ENCODE measurements around the gene GATA3. TPM values are rescaled to one million over a fixed set of nuclear protein-coding genes. Genes with fewer than 3 reads are reported as not detected.

GATA3 gene
- total RNA-seq, 1 donor from 2014 or later: 1.1 TPM

DNA sequence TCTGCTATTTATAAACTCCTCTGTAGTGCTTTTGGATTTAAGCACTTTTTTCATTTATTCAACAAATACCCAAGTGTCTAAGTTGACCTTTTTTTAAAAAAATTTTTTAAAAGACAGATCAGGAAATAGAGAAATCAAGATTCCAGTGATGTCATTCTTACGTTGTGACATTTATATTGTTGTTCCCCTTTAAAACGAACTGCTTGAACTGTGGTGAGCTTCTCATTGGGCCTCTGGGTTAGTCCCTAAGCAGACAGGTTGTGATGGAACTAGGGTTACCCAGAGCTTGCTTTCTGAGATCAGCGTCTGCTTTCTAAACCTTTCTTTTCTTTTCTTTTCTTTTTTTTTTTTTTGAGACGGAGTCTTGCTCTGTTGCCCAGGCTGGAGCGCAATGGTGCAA is 22.4 kb downstream of the GATA3 start:
- intact Hi-C loops (cut with micrococcal nuclease): no loop called here
- no peak for DNase-seq
- no peak for ATAC-seq

DNA sequence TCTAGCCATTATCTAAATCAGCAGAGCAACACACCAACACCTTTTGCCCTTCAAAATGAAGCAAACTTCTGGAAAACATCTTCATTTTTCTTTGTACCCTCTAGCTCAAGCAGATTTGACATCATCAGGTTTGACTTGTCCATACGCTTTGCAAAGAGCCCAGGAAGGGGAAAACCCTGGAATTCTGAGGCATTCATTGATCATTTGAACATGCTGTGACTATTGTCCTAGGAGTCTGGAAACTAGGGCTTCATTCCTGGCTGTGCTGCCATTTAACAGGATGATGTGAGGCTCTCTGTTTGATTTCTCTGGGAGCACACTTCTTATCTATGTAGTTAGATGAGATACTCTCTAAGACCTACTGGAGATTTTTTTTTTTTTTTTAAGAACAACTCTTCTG is 23.5 kb downstream of the GATA3 start:
- ATAC-seq (no peak), DNase-seq (no peak)
- intact Hi-C loops (cut with micrococcal nuclease): no loop called here

DNA sequence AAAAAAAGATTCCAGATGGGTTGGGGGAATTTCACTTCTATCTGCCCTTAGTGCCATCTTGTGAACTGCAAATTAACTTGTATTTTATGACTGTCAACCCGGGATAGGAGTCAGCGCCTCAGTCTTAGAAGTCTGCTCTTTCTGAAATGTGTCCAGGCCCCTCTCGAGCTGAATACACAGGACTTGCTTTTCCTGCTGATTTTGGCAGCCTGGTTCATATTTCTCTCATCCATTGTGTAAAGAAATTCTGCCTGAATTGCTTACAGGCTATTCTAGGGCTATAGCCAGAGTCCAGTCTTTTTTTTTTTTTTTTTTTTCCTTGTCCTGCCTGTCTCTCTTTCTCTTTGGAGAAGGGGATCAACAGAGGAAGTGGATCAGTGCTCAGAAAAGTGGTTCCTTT is 24.6 kb downstream of the GATA3 start:
- intact Hi-C loops (cut with micrococcal nuclease): no loop called here
- DNase-seq: no peak
- ATAC-seq: no peak

DNA sequence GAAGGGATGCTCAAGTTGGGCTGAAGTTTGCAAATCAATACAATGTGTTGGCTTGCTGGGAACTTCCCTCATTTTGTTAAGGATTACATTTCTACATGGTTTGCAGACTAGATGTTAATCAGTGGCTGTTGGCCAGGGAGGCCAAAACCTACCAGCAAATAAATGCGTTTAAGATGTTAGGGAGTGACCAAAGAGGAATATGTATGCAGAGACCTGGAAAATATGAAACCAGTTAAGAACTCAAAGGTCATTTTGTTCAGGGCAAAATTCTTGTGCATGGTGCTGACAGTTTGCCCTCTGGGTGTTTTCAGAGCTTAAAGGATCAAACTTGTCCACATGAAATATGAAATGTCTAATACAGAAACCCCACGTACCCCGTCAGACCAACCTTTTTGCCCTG is 30.3 kb downstream of the GATA3 start:
- DNase-seq (no peak), ATAC-seq (no peak)
- intact Hi-C loops (cut with micrococcal nuclease): no loop called here

DNA sequence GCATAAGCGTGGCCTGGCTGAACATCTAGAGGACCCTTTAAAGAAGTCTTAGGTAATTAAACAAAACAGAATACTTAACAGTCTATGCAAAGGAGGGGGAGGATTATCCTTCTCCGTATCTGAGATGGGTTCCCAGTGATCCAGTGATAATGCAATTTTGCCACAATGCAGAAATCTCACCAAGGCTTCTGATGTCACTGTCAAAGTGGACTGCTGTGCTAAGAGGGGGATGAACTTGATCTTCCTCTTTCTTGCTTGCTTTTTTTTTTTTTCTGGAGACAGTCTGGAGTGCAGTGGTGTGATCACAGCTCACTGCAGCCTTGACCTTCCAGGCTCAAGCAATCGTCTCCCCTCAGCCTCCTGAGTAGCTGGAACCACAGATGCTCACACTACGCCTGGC is 30.8 kb downstream of the GATA3 start:
- no peak for DNase-seq
- no peak for ATAC-seq
- intact Hi-C loops (cut with micrococcal nuclease): no loop called here

DNA sequence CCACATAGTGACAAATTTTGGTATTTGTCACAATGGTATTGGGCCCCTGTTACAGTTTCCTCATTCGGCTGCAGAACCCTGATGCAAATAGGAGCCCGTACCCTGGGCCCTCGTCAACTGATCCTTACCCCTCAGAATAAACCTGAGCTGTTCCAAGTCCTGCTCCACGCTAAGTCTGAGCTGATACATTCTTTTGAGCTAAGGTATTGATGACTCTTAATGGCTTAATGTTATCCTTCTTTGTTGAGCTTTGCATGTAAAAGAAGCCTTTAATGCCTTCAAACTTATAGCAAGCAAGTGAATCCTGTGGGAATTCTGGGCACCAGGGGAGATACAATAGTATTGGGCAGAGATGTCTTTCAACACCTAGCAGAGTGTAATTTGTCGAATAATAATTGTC is 31.8 kb downstream of the GATA3 start:
- no peak for ATAC-seq
- intact Hi-C loops (cut with micrococcal nuclease): no loop called here
- no peak for DNase-seq

DNA sequence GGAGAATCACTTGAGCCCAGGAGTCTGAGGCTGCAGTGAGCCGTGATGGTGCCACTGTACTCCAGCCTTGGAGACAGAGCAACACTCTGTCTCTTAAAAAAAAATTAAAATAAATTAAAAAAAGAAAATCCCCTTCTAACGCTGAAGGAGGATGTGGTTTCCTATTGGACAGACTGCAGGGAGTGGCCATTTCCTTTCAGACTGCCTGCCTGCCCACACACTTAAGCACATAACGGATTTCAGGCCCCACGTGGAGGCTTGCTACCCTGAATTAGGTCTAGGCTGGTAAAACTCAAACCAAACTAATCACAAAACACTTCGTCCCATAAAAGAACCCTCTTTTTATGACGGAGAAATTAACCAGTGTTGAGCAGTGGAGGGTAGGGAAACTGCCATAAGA is 34.0 kb downstream of the GATA3 start:
- intact Hi-C loops (cut with micrococcal nuclease): no loop called here
- no peak for DNase-seq
- no peak for ATAC-seq

DNA sequence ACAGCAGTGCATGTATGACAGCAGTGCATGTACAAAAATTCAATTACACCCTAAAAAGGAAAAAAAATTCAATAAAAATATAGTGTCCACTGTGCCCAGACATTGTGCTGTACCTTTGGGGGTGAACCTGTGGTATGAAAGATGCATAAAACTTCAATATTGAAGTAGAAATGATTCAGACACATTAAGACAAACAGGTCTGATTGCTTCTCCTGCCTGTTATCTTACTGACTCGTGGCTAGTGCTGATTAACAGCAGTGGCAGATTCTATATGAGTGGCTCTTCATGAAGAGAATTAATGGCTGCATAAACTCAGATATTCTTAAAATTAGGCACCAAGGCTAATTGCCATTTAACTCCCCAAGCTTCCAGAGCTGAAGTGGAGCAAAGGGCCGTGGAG is 37.9 kb downstream of the GATA3 start:
- ATAC-seq (no peak), DNase-seq (no peak)
- intact Hi-C loops (cut with micrococcal nuclease): no loop called here

DNA sequence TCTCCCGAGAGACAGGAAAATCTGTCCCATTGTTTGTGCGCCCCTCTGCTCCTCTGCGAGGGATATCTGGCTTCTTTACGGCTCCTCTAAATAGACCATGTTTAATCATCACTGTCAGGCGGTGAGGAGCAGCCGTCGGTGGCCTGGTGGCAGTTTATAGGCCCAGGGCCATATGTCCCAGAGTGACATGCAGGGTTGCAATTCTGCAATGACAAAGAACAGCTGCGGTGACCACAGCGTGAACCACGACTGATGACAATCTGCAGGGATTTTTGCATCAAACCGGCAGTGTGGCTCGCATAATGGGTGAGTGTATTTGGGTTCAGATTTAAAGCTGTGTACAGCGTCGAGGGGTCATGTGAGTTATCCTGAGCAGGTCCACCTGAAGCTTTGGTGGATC is 41.5 kb downstream of the GATA3 start:
- no peak for ATAC-seq
- intact Hi-C loops (cut with micrococcal nuclease): no loop called here
- DNase-seq: no peak

DNA sequence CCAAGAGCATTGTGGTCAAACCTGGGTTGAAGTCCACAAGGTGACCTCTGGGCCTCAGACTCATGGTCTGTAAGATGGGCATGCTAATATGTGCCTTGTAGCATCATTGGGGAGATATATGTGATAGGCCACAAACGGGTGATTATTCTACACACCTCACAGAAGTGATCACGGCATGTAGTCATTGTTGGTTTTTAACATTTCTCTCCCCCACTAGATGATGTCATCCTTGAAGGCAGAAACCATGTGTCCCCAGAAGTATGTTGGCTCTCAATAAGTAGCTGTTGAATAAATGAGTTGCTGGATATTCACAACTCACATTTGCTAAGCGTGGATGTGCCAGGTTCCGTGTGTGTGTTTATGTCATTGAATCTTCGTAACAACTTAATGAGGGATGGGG is 42.4 kb downstream of the GATA3 start:
- DNase-seq: no peak
- ATAC-seq: no peak
- intact Hi-C loops (cut with micrococcal nuclease): no loop called here

DNA sequence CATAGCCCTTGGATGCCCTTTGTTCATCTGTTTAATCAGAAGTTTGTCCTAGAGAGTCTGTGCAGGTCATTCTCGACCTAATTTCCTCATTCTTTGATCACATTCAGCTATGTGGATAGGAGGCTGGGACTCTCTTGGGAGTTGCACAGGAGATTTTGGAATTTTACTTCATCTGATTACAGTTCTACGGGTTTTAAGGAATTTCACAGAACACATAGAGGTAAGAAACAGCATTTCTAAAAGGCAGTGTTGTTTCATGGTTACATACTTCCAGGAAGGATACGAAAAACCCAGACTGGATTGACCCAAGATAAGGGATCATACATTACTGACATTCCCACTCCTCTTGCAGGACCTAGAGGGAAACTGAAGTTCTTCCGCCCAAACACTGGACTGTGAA is 45.9 kb downstream of the GATA3 start:
- intact Hi-C loops (cut with micrococcal nuclease): no loop called here
- DNase-seq (no peak), ATAC-seq (no peak)

DNA sequence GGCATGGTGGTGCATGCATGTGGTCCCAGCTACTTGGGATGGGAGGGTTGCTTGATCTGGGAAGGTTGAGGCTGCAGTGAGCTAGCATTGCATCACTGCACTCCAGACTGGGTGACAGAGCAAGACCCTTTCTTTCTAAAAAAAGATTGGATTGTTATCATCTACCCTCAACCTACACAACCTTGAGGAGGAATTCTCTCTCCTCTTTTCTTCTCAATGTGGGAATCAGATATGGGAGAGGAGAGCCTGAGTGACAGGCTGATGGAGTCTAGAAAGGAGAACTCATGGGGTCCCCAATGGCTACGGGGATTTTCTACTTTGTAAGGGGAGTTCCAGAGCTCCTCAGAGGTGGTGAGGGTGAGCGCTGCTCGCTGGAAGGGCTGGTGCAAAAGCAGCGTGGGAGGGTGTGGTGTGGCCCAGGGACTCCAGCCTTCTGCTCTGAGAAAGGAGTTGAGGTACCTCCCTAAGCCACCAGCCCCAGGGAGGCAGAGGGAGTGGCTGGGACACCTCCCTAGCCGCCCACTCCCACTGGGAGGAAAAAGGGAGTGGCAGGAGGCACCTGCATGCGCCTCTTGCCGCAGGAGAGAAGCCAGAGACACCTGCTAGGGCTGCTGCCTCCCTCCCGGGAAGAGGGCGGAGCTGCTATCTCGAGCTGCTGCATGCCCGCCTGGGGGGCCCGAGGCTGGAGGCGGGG is 48.4 kb downstream of the GATA3 start:
- DNase-seq (no peak), ATAC-seq (no peak)
- intact Hi-C loops (cut with micrococcal nuclease): no loop called here

DNA sequence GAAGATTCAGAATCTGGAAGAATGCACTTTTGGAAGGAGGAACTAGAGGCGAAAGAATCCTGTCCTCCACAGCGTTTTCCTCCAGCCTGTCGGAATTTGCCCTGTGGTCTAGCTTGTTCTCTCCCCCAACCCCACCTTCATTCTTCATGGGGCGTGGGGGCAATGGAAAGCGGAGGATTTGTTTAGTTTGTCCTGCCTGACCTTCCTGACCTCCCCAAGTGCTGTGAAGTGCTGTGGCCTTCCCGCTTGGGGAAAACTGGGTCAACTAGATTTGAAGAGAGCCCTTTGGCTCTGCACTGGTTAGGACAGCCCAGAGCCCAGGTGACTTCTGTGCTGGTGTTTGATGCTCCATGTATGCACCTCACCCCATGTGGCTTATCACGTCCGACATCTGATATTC is 49.1 kb downstream of the GATA3 start:
- DNase-seq (no peak), ATAC-seq (no peak)
- intact Hi-C loops (cut with micrococcal nuclease): no loop called here

DNA sequence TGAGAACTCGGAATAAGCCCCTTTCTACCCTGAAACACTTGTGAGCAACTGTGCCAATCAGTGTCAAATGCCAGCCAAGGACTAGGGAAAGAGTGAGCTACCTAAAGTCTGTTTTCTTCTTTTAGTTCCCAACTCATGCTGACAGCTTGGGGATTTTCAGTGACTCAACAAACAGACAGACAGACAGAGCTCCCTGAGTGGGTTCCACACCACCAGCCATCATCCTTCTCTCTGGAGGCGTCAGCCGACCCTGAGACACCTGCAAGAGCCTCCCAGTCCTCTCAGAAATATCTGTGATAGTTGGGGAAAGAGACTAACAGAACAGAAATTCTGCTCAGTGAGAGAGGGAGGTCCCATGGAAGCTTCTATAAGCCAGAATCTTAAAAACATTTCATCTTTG is 49.5 kb downstream of the GATA3 start:
- no peak for DNase-seq
- ATAC-seq: no peak
- intact Hi-C loops (cut with micrococcal nuclease): no loop called here

DNA sequence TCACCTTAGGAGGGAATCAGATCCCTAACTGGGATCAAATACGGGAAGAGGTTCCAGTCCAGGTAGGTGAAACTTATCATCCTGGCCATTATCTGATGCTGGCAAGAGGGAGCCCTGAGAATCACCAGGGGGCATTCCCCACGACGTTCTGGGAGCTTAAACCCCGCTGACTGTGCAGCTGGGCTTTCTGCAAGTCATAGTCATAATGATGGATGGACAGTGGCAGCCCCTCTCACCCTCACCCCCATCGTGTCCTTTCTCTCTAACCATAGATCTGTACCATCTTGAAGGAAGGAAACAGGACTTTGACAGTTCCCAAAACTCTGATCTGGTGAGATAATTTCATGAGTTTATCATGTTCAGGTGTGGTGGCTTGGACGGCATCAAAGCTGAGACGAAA is 50.2 kb downstream of the GATA3 start:
- intact Hi-C loops (cut with micrococcal nuclease): no loop called here

DNA sequence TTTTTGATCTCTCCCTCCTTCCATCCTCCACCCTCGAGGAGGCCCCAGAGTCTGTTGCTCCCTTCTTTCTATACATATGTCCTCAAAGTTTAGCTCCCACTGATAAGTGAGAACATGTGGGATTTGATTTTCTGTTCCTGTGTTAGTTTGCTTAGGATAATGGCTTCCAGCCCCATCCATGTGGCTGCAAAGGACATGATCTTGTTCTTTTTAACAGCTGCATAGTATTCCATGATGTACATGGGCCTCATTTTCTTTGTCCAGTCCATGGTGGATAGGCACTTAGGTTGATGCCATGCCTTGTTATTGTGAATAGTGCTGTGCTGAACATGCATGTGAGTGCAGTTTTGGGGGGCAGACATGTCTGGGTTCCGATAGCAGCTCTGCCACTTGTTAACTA is 51.4 kb downstream of the GATA3 start:
- DNase-seq (no peak), ATAC-seq (no peak)
- intact Hi-C loops (cut with micrococcal nuclease): no loop called here

More for the DNA sequence above, 50.2 kb downstream of the GATA3 start:
- no peak for DNase-seq
- no peak for ATAC-seq

DNA sequence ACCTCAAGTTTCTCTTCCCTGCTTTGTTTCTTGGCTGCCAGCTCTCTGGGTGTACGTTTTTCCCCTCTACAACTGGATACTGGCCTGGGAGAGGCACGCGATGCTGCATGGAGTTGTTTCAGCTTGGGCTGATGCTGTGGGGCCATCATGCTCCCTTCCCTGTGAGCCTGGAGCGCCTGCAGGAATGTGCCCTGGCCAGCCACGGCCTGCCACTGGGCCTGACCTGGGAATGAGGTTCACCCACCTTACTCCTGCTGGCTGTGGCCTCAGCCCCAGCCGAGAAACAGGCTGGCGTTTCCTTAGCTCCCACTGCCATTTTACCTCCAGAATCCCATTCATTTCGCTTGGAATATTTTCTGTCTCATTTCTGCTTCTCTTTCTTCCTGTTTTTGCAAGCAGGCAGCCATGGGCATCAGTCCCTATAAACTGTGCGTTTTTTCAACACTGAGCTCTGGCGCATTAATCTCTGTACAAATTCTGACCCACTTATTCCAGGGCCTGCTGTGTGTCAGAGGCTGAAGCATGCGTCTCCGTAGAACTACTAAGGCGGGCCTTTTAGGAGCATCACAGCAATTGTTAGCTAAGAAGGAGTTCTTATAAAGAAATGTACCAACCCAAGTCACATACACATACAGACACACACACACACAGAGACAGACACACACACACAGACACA is 57.9 kb downstream of the GATA3 start:
- no peak for ATAC-seq
- no peak for DNase-seq
- intact Hi-C loops (cut with micrococcal nuclease): no loop called here

DNA sequence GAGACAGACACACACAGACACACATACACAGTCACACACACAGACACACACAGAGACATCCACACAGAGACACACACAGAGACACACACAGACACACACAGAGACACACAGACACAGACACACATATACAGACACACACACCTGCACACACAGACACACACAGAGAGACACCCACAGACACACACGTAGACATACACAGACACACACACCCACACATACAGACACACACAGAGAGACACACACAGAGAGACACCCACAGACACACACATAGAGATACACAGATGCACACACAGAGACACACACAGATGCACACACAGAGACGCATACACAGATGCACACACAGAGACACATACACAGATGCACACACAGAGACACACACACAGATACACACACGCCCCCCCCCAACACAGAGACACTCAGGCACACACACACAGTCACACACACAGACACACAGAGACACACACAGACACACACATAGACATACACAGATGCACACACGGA is 58.5 kb downstream of the GATA3 start:
- DNase-seq: no peak
- no peak for ATAC-seq
- intact Hi-C loops (cut with micrococcal nuclease): no loop called here

DNA sequence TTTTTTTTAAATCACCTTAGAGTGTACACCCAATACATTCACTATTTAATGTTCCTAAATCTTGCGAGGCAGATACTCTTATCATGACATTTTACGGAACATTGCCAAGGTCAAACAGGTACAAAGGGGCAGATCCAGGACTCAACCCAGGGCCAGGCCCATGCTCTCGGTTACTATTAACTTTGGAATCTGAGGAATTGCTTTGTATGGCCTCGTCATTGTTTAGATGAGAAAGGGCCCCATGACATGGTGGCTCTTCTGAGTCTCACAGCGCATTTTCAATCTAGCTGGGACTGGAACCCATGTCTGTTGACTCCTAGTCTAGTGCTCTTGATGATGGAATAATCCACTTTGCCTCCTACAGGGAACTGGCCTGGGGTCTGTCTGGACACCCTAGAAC is 59.1 kb downstream of the GATA3 start:
- intact Hi-C loops (cut with micrococcal nuclease): no loop called here
- no peak for ATAC-seq

DNA sequence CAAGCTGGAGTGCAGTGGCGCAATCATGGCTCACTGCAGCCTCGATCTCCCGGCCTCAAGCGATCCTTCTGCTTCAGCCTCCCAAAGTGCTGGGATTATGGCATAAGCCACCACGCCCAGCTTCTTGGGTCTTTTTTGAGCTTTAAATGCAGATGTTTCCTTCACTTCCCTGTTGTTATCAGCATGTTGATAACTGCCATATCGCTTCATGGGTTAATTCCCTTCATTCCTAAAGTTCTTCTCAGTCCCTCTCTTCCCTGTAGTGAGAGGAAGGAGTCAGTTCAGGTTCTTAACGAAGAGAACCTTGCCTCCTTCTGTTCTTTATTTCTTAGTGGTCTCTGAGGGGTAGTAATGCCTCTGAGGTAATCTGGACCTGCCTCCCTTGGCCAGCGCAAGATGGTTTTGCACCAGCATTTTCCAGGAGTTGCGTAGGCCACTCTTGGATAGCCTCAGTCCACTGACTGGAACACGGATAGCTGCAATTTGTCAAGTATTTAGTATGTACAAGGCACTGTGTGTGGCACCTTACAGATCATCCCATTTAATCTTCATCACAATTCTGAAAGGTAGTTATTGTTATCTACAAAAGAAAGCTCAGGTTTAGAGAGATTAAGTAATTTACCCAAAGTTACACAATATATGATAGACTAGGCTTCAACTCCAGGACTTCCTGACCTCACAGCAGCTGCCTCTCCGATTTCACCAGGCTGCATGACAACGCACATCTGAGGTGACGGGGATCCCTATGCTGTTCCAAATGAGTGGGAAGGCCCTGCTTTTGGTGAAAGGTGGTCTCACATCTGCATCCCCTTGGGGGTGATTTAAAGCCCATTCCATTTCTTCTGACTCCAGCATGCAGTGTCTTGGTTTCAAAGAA is 60.5 kb downstream of the GATA3 start:
- no peak for ATAC-seq
- intact Hi-C loops (cut with micrococcal nuclease): no loop called here
- DNase-seq: no peak

More for the DNA sequence above, 59.1 kb downstream of the GATA3 start:
- no peak for DNase-seq

Measured in left ventricle myocardium superior (tissue), 1 donor.